ENCODE results near the gene TNIK.

- TF ChIP-seq SIN3A (IDR thresholded peaks at IDR 0.05; ENCODE audit: borderline replicate concordance, low read depth, low read length) (no peak), CHD2 (IDR thresholded peaks at IDR 0.05; ENCODE audit: low read length, partially characterized antibody) (no peak), USF2 (IDR thresholded peaks at IDR 0.05; ENCODE audit: borderline replicate concordance, low read depth, low read length) (no peak), CTCF (IDR thresholded peaks at IDR 0.05) (peak; percentile 34), RXRA (IDR thresholded peaks at IDR 0.05; ENCODE audit: borderline replicate concordance, low read depth) (0 out of 2 replicates have a peak, but pooled peaks have one; percentile 5), RAD21 (IDR thresholded peaks at IDR 0.05; ENCODE audit: low read length) (peak; percentile 39), MEF2A (IDR thresholded peaks at IDR 0.05; ENCODE audit: borderline replicate concordance, low read depth) (no peak; the same call in 1 of the 2 replicates)
Observed at GRCh38 chr3:171460725-171461524, 720 bp upstream of the TNIK start.
